CD14-positive monocyte (primary cell): ENCODE measurements around the gene SKP2. TPM values are rescaled to one million over a fixed set of nuclear protein-coding genes. Genes with fewer than 3 reads are reported as not detected.

Experiments used
- DNase-seq, 3 donors: peaks; one replicate each; pipeline ENCODE4 v3.0.0-alpha.2; 2011 to 2022
- H2AFZ ChIP-seq: 2 replicates; pipeline ENCODE4 v1.6.0; 2012; ENCODE audit warnings: mild to moderate bottlenecking, low read depth, low read length, inconsistent platforms; ENCODE audit not compliant: insufficient read depth, poor library complexity, severe bottlenecking
- H3K27ac ChIP-seq, 2 donors: 1 replicate in 1 of 2; 2 replicates in 1 of 2; pipeline ENCODE4 v1.5.1; 2012 to 2013; ENCODE audit warnings: low read length in 2 of 2, control low read depth in 1 of 2, inconsistent platforms in 1 of 2, low read depth in 1 of 2, mild to moderate bottlenecking in 1 of 2
- H3K27me3 ChIP-seq, 2 donors: one replicate each; pipeline versions ENCODE4 v1.6.0 to v1.6.1; 2011 to 2013; ENCODE audit warnings: low read length in 2 of 2; ENCODE audit not compliant: control insufficient read depth in 2 of 2, insufficient read depth in 2 of 2
- H3K36me3 ChIP-seq, 2 donors: replicated peaks in 1 of 2; 1 replicate in 1 of 2; 2 replicates in 1 of 2; pipeline versions ENCODE4 v1.5.1 to v1.6.1; 2012 to 2013; ENCODE audit warnings: low read length in 2 of 2, control low read depth in 1 of 2, inconsistent platforms in 1 of 2, mild to moderate bottlenecking in 1 of 2; ENCODE audit not compliant: insufficient read depth in 2 of 2, control insufficient read depth in 1 of 2
- H3K4me1 ChIP-seq, 2 donors: 1 replicate in 1 of 2; 2 replicates in 1 of 2; pipeline versions ENCODE4 v1.5.1 to v1.6.1; 2012 to 2013; ENCODE audit warnings: low read length in 2 of 2, control low read depth in 1 of 2, inconsistent platforms in 1 of 2, mild to moderate bottlenecking in 1 of 2, moderate library complexity in 1 of 2; ENCODE audit not compliant: insufficient read depth in 2 of 2, control insufficient read depth in 1 of 2
- H3K4me2 ChIP-seq: replicated peaks from 2 replicates; pipeline ENCODE3; 2012; ENCODE audit warnings: low read length, moderate library complexity, mild to moderate bottlenecking; ENCODE audit not compliant: poor library complexity, severe bottlenecking; ENCODE audit errors: extremely low read depth
- H3K4me3 ChIP-seq, 3 experiments: fragments of 200-600 bp in 1 of 3; sonication (generic) in 1 of 3; replicated peaks in 1 of 3; 1 replicate in 2 of 3; 2 replicates in 1 of 3; pipeline ENCODE4 v1.5.1; 2011 to 2013; ENCODE audit warnings: low read length in 3 of 3, mild to moderate bottlenecking in 3 of 3, control low read depth in 2 of 3, low read depth in 2 of 3, inconsistent platforms in 1 of 3, moderate library complexity in 1 of 3
- H3K79me2 ChIP-seq: 2 replicates; pipeline ENCODE4 v1.6.0; 2012; ENCODE audit warnings: mild to moderate bottlenecking, control low read depth, inconsistent platforms, low read length, moderate library complexity; ENCODE audit not compliant: insufficient read depth
- H3K9ac ChIP-seq: 2 replicates; pipeline ENCODE4 v1.6.0; 2017; ENCODE audit warnings: low read length, mild to moderate bottlenecking; ENCODE audit not compliant: insufficient read depth, poor library complexity, severe bottlenecking
- H3K9me3 ChIP-seq, 2 donors: replicated peaks in 1 of 2; 1 replicate in 1 of 2; 2 replicates in 1 of 2; pipeline versions ENCODE4 v1.5.1 to v1.6.1; 2012 to 2013; ENCODE audit warnings: low read length in 2 of 2, control low read depth in 1 of 2; ENCODE audit not compliant: control insufficient read depth in 1 of 2, insufficient read depth in 1 of 2
- H4K20me1 ChIP-seq: 2 replicates; pipeline ENCODE4 v1.6.0; 2012; ENCODE audit warnings: mild to moderate bottlenecking, low read length, control low read depth, moderate library complexity; ENCODE audit not compliant: insufficient read depth
- H3K27ac Mint-ChIP-seq, 7 donors: one replicate each; pipeline ENCODE4 v1.8.0; 2020; ENCODE audit warnings: mild to moderate bottlenecking in 7 of 7, mixed read lengths in 7 of 7, moderate library complexity in 6 of 7, inconsistent platforms in 2 of 7
- H3K27me3 Mint-ChIP-seq, 3 donors: one replicate each; pipeline ENCODE4 v1.8.0; 2021 to 2022; ENCODE audit warnings: low read depth in 3 of 3, mild to moderate bottlenecking in 3 of 3, mixed read lengths in 3 of 3, moderate library complexity in 3 of 3, inconsistent platforms in 1 of 3
- H3K36me3 Mint-ChIP-seq, 2 donors: one replicate each; pipeline ENCODE4 v1.8.0; 2020; ENCODE audit warnings: mixed read lengths in 2 of 2, inconsistent platforms in 1 of 2, mild to moderate bottlenecking in 1 of 2
- H3K4me1 Mint-ChIP-seq: one replicate; pipeline ENCODE4 v1.8.0; 2020; ENCODE audit warnings: mild to moderate bottlenecking, mixed read lengths
- H3K4me3 Mint-ChIP-seq, 2 donors: one replicate each; pipeline ENCODE4 v1.8.0; 2020; ENCODE audit warnings: mild to moderate bottlenecking in 2 of 2, mixed read lengths in 2 of 2, moderate library complexity in 1 of 2
- H3K9me3 Mint-ChIP-seq, 7 donors: one replicate each; pipeline ENCODE4 v1.8.0; 2020 to 2022; ENCODE audit warnings: mixed read lengths in 7 of 7, mild to moderate bottlenecking in 6 of 7, moderate library complexity in 6 of 7, inconsistent platforms in 2 of 7
- WGBS: methylation state at CpG from one replicate; pipeline ENCODE4 v1.1.5; 2013; ENCODE audit warnings: missing lambda C conversion rate; ENCODE audit not compliant: insufficient coverage; 5-methylcytosine and 5-hydroxymethylcytosine counted together
- intact Hi-C, 2 donors: fragments of 100-400 bp; cut with micrococcal nuclease; formaldehyde crosslinking; loops; one replicate each; pipeline versions ENCODE4 v1.15.0 to v1.15.1; 2023
- polyA plus RNA-seq, 3 donors: library from polyadenylated mRNA; depleted of rRNA in 1 of 3; unstranded in 2 of 3; stranded (reverse) in 1 of 3; fragments of 300-500 nt in 2 of 3; fragments of >200 nt in 1 of 3; fragmentation: Illumina TruSeq in 2 of 3; gene quantifications; 1 replicate in 2 of 3; 2 replicates in 1 of 3; pipeline ENCODE4 v1.2.3, GENCODE V29; 2012 to 2021
- small RNA-seq: library from RNA; depleted of rRNA; stranded (forward); fragments of <200 nt; gene quantifications from one replicate; pipeline ENCODE3, GENCODE V24; 2012; ENCODE audit warnings: low read depth; ENCODE audit not compliant: insufficient read length
- TF ChIP-seq, protein P1 (sequence below): fragments of 200-600 bp; IDR thresholded peaks from one replicate; pipeline ENCODE4 v1.8.0; 2022; ENCODE audit warnings: antibody characterized with exemption, mild to moderate bottlenecking

Gene SKP2
- polyA plus RNA-seq, 3 donors, result 14.4 to 18.0 (median 15.5) TPM

- Histone ChIP-seq H3K27me3 (no peaks in the 10 kb centered on the region), H3K27ac (no peak overlapping the region), H3K9ac (no peak overlapping the region), H3K4me2 (no peak overlapping the region), H3K9me3 (no peaks in the 10 kb centered on the region), H3K79me2 (peaks cover under 1% of the 10 kb centered on the region), H2AFZ (no peak overlapping the region), H3K4me1 (no peaks in the 10 kb centered on the region), H3K4me3 (no peak overlapping the region), H3K36me3 (peaks cover 0 to 14% of the 10 kb centered on the region in 2 donors), H4K20me1 (no peaks in the 10 kb centered on the region)
- H3K27ac Mint-ChIP-seq, result peak overlapping the region in 1 of 7 donors; percentile 5
- H3K27me3 Mint-ChIP-seq, result peaks cover 0 to 2% (median 0%) of the 10 kb centered on the region in 3 donors
- no peaks in the 10 kb centered on the region for H3K9me3 Mint-ChIP-seq
- WGBS, result 100% methylated on average over 1 of the region's 1 CpG
- no peak overlapping the region for H3K4me3 Mint-ChIP-seq
- TF ChIP-seq, protein P1, sequence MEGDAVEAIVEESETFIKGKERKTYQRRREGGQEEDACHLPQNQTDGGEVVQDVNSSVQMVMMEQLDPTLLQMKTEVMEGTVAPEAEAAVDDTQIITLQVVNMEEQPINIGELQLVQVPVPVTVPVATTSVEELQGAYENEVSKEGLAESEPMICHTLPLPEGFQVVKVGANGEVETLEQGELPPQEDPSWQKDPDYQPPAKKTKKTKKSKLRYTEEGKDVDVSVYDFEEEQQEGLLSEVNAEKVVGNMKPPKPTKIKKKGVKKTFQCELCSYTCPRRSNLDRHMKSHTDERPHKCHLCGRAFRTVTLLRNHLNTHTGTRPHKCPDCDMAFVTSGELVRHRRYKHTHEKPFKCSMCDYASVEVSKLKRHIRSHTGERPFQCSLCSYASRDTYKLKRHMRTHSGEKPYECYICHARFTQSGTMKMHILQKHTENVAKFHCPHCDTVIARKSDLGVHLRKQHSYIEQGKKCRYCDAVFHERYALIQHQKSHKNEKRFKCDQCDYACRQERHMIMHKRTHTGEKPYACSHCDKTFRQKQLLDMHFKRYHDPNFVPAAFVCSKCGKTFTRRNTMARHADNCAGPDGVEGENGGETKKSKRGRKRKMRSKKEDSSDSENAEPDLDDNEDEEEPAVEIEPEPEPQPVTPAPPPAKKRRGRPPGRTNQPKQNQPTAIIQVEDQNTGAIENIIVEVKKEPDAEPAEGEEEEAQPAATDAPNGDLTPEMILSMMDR, result no peak
- peaks cover 8 to 11% of the 10 kb centered on the region in 2 donors for H3K36me3 Mint-ChIP-seq
- no peaks in the 10 kb centered on the region for H3K4me1 Mint-ChIP-seq
- no peak for DNase-seq
- intact Hi-C loops, result no loop called here
Observed at GRCh38 chr5:36230151-36230790, 78.4 kb downstream of the SKP2 start.

GRCh38 chr5:36232533-36232932 lies 80.6 kb downstream of the SKP2 start:
- TF ChIP-seq, protein P1, result no peak
- WGBS, result 91% methylated on average over 3 of the region's 3 CpGs

More at GRCh38 chr5:36232533-36232932, 80.6 kb downstream of the SKP2 start:
- H3K4me1 Mint-ChIP-seq, result peaks cover 5% of the 10 kb centered on the region
- Histone ChIP-seq H4K20me1 (no peaks in the 10 kb centered on the region), H3K27me3 (no peaks in the 10 kb centered on the region), H3K79me2 (peaks cover 19% of the 10 kb centered on the region), H2AFZ (no peak overlapping the region), H3K4me2 (no peak overlapping the region), H3K4me1 (peaks cover 0 to 3% of the 10 kb centered on the region in 2 donors), H3K4me3 (no peak overlapping the region), H3K9me3 (no peaks in the 10 kb centered on the region), H3K9ac (no peak overlapping the region), H3K36me3 (no peaks in the 10 kb centered on the region), H3K27ac (no peak overlapping the region)
- DNase-seq, result no peak
- H3K27me3 Mint-ChIP-seq, result peaks cover 0 to 2% (median 0%) of the 10 kb centered on the region in 3 donors
- peaks cover 0 to 1% of the 10 kb centered on the region in 2 donors for H3K36me3 Mint-ChIP-seq
- no peaks in the 10 kb centered on the region for H3K9me3 Mint-ChIP-seq
- no peak overlapping the region for H3K4me3 Mint-ChIP-seq
- intact Hi-C loops, result no loop called here
- H3K27ac Mint-ChIP-seq, result no peak overlapping the region

Small RNAs within 50 kb of the gene (small RNA-seq; reads per million reads assigned to genes)
- gene MIR580 (2.4 reads per million, percentile 7 among the genes with 10 or more reads in this experiment), gene RNU6-1305P (not detected)

Other genes starting within 250 kb of the SKP2 start
- not detected for gene CAPSL, start 213.5 kb upstream of the SKP2 start, polyA plus RNA-seq
- not detected for gene UGT3A1, start 160.7 kb upstream of the SKP2 start, polyA plus RNA-seq
- not detected for gene UGT3A2, start 85.2 kb upstream of the SKP2 start, polyA plus RNA-seq
- gene LMBRD2, start 224 bp upstream of the SKP2 start, polyA plus RNA-seq, result 1 to 10 TPM; 2.1 to 6.4 (median 2.3) TPM
- 1 to 10 TPM; 2.6 to 5.9 (median 3.3) TPM for gene NADK2, start 89.8 kb downstream of the SKP2 start, polyA plus RNA-seq
- gene RANBP3L, start 149.8 kb downstream of the SKP2 start, polyA plus RNA-seq, result not detected